Measurements from ENCODE around the gene TTLL9.

- TF ChIP-seq REST (IDR thresholded peaks at IDR 0.05) (no peak), CTCF (IDR thresholded peaks at IDR 0.05; ENCODE audit: low read depth, low read length, missing input control) (no peak), EGR1 (IDR thresholded peaks at IDR 0.05; ENCODE audit: low read depth in 2 of 2) (no peak), RAD21 (IDR thresholded peaks at IDR 0.05) (no peak), MAX (IDR thresholded peaks at IDR 0.05) (no peak), ZBTB33 (IDR thresholded peaks at IDR 0.05) (no peak), ATF3 (IDR thresholded peaks at IDR 0.05) (no peak), SP1 (IDR thresholded peaks at IDR 0.05) (no peak), FOXA1 (IDR thresholded peaks at IDR 0.05) (no peak), JUND (IDR thresholded peaks at IDR 0.05) (no peak), YY1 (IDR thresholded peaks at IDR 0.05) (no peak), HNF4G (IDR thresholded peaks at IDR 0.05) (no peak), GABPA (IDR thresholded peaks at IDR 0.05 in 1 of 2, conservative IDR thresholded peaks at IDR 0.05 in 1 of 2) (no peak), RXRA (IDR thresholded peaks at IDR 0.05) (no peak)
Observed at GRCh38 chr20:31967830-31968249, 97.4 kb downstream of the TTLL9 start, which contains the start of gene XKR7.
